GM18861 (cell line): ENCODE data around the gene SORBS1.
A peak's percentile ranks its signal among the peaks of the same experiment; 100 is the strongest.

Source experiments
- ATAC-seq: cut with Tn5 transposase; IDR thresholded peaks from one replicate; pipeline ENCODE4 v1.9.1; 2021; ENCODE audit not compliant: unreplicated experiment

Gene SORBS1

DNA sequence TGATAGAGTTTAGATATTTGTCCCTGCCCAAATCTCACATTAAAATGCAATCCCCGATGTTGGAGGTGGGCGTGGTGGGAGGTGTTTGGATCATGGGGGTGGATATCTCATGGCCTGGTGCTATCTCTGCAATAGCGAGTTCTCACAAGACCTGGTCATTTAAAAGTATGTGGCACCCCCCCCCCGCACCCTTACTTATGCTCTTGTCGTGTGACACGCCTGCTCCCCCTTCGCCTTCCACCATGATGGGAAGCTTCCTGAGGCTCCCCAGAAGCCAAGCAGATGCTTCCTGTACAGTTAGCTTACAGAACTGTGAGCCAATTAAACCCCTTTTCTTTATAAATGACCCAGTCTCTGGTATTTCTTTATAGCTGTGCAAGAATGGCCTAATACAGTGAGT is 118.8 kb downstream of the SORBS1 start:
- no peak for ATAC-seq

DNA sequence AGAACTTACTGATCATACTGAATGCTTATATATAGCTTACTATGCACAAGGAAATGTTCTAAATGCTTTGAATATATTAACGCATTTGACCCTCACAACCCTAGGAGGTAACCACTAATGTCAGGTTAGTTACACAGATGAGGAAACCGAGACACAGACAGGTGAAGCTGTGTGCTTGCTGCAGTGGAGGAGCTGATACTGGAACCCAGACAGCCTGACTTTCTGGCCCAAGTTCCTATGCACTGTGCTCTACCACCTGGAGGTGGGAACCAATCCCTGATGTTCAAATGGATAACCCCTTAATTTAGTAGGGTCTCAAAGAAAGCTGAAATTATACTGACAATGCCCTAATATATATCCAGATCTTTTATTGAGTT is 119.6 kb downstream of the SORBS1 start:
- ATAC-seq = peak; percentile 17

DNA sequence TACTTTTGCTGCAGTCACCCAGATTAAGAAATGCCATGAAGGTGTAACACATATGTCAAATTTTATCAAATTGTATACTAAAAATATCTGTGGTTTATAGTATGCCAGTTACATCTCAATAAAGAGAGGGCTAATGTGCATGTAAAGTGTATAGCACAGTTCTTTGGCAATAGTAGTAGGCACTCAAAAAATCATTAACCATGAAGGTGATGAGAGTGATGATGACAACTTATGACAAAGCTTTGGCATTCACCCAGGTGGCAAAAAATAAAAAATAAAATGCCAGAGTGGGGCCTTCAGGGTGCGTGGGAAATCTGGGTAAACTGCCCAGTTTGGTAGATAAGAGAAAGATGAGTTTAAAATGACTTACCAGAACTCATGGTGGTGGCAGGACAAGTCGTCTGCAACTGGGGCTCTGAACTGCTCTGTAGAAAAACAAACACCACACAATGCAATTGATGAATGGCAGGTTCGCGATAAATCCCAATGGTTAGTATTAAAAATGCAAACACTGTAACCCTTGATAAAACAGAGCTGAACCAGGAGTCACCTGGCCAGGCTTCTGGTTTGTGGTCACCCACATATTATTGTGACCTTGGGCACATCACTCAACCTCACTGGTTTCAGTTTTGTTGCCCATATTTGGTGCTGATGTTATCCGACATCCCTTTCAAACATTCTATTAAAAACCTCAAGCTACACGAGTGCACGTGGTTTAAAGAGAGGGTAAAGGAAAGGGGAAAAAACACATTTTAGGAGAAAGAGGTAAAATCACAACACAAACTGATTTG is 120.2 kb downstream of the SORBS1 start:
- peak; percentile 88 for ATAC-seq

DNA sequence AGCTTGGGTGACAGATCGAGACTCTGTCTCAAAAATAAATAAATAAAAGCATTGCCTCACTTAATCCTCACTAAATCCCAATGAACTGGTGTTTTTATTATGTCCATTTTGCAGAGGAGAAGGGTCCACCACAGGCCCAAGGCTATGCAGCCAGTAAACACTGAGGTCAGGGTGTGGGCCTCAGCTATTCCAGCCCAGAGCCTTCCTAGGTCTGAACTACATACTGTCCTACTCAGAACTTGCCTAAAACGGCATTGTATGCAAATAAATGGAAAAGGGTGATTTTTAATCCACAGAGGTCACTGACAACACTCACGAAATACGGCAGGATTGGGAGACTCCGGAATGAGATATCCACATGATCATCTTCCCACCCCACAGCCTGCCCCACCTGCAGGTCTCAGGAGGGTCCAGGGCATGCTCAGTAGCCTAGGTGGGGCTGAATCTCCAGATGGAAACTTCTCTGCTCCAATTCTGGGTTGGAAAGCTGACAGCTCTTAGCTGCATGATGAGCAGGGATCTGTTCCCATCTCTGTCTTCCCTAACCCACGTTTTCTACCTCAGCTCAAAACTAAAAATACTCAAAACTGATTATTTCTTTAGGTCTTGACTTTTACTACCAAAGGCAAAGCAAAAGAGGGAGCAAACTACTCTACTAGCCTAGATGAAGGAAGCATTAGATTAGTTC is 121.0 kb downstream of the SORBS1 start:
- ATAC-seq = no peak

DNA sequence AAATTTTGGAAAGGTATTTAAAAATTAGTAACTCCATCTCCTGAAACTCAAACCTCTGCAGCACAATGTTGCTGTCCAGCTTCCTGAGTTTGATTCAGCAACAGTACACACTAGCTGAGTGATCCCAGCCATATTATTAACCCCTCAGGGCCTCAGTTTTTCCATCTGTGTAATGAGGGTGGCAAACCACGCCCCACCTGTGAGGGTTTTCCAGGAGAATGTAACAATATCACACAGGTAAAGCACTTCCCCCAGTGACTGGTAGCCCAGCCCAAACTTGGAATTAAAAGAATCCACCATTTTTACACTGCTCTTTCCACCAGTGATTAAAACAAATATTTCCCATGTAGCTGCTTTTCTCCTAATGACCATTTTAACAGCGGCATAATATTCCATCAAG is 122.4 kb downstream of the SORBS1 start:
- ATAC-seq = no peak

DNA sequence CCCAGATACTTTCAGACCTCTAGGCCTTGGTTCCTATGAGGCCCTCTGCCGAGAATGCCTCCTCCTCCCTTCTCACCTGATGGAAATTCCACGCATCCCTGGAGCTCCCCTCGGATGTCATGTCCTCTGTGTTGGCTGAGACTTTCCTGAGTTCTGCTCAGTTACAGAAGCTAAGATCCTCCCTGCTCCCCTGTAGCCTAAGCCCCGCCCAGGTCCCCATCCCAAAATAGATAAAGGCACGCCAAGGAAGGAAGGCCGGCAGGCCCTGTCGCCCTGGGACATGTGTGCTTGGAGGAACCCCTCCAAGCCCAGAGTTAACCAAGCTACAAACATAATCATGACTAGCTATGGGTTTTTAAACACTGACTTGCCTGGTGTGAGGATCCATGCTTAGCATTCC is 123.5 kb downstream of the SORBS1 start:
- ATAC-seq = no peak

DNA sequence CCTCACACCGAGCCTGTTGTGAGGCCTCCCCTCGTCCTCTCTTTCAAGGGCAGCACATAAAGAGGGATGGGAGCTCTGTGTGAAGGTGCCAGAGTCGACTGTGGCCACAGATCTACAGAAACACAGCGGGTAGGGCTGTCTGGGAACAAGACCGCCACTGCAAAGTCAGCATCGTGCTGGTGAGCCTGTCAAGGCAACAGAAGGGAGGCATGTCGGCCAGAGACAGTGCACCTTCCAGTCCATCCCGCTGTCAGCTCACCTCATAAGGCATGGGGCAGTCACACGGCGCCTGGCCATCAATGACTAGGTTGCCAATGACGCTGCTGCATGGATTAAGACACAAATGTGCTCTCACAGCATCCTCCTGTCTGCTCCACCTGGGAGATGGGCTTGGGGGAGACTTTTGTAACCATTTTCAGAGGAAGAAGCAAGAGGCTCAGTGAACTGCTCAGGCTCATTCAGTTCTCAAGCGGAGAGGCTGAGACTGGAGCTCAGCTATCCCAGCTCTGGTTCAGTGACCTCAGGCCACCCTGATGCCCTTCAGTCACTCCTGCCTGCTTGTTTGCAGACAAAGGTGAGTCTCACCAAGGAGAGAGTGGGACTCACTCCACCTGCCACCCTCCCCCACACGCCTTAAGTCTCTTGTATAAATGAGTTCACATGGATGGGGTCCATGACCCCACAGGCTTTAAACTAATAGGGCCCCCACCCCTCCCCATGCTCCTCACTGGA is 125.5 kb downstream of the SORBS1 start:
- ATAC-seq = no peak

DNA sequence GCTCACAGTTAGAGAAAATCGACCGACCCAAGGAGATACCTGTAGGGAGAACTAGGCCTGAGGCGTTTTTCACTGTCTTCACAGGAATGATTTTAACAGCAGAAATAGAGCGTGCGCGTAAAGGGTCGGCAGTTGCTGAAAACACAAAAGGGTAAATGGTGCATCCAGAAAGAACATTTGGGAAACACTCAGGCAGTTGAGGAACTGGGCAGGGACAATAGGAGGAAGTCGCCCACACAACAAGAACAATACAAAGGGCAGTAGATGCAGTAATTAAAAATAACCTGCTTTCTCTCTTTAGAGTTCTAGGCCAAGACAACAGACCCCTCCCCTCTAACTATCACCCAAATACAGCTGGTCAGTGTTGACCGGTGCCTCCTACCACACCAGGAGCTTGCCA is 126.6 kb downstream of the SORBS1 start:
- no peak for ATAC-seq

DNA sequence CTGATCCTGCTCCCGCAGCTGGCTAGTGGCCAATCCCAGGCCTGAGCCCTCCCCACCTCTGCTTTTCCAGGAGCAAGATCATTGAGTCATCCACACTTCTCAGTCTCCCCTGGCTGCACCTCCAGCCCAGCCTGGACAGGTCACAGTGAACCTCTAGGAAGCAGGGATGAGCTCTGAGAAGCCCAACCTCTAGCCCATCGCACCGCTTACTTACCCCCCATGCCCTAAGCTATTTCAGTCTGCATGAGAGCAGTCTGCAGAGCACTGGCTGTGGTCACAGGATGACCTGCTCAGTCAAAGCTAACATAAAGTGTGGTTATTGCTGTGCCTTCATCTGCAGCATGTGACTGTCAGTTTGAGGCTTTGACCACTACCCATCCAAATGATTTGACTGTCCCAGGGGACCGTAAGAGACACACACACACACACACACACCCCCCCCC is 129.2 kb downstream of the SORBS1 start:
- ATAC-seq = peak; percentile 60

DNA sequence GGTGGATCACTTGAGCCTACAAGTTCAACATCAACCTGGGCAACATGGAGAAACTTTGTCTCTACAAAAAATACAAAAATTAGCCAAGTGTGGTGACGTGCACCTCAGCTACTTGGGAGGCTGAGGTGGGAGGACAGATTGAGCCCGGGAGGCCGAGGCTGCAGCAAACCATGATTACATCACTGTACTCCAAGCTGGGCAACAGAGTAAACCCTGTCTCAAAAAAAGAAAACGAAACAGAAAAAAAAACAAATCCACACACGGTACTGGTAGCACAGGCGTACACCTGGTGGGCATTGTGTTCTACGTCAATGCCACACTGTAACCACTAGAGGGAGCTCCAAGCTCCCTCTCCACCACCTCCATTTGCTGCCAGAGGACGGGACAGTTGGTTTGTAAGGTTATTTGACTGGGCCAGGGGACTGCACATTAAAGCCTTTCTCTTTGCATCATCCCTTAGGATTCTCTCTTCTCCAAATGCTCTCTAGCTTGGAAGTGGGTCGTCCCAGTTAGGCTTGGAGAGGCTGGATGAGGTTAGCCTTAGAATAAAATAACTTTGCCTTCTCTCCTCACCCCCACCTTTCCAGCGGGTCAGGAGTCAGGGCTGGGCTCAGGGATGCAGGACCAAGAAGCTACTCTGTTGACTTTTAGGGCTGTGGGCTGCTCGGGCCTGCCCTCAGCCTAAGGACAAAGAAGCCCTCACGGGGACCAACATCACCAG is 130.8 kb downstream of the SORBS1 start:
- peak; percentile 84 for ATAC-seq

DNA sequence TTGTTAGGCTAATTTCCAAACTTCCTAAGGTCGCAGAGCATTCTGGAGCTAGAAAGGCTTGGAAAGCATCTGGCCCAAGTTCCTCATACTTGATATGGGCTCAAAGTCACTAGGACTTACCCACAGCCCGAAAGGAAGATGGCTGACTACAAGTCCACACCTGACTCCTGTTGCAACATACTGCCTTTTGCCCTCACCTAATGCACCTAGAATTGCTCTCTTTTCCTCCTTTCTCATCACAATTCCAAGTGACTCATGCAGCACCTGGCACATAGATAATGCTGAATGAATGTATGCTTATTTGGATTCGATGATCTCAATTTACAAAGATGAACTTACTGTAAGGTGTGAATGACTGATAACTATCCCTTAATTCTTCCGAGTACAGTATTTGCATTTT is 131.5 kb downstream of the SORBS1 start:
- no peak for ATAC-seq

DNA sequence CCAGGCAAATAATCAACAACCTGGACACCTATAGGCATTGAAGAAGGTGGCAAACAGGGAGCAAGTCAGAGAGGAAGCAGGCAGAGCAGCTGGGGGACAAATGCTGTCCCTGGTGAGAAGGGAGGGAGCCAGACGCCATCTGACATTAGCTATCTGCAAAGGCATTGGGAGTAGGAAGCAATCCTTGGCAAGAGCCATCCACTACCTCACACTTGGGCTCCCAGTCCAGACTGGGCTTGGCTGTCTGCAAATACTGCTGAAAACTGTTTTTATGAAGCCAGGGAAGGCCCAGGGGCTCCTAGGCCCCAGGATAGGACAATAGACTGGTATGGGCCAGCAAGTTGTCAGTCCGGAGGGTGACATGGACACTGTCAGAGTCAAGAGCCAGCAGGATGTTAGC is 132.5 kb downstream of the SORBS1 start:
- ATAC-seq = no peak

DNA sequence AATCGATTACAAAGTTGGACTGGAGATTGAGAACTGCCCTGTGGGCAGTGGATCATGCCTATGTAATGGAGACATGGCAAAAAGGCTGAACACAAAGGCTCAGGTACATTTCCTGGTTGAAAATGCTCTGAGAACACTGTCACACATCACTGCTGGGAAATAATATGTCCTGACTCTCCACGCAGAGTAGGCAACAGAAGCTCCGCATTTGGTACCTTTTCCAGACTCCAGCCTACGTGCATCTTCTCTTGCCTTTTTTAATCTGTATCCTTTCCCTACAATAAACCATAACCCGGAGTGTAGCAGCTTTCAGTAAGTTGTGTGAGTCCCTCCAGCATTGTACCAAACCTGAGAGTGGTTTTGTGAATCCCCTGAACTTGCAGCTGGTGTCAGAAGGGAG is 134.7 kb downstream of the SORBS1 start:
- no peak for ATAC-seq

DNA sequence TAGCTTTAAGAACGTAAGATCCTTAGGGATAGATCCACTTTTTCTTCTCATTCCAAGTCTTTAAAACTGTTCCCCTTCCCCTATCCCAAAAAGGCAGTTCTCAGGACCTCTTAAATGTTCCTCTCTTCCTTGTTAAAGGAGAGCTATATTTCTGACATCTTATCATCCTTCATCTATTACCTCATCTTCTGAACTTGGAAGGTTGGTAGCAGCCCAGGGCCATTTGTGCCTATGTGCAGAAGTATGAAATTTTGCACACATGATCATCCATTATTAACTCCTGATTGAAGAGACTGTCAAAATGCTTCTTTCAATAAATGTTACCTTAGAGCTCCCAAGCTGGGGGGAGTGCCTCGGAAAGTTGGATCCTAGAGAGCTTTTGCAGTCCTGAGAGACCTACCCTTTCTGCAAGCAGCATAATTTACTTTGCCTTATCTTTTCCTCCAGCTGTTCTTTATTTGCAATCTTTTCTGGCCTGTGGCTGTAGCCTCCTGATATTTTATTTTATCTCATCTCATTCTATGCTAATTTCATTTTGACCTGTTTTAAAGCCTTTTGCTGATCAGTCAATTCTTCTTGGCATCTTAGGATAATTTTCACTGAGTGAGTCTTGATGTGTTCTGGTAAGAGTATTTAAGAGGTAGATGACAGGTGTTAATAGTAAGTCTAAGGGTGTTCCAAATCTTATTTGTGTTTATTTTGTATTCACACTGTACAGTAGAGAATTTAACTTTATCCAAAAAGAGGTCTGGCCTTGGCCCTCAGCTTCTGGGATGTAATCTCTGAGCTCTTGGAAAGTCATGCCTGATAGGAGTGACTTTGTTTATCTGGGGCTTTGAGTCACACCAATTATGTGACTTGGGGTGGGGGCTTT is 135.3 kb downstream of the SORBS1 start:
- no peak for ATAC-seq

DNA sequence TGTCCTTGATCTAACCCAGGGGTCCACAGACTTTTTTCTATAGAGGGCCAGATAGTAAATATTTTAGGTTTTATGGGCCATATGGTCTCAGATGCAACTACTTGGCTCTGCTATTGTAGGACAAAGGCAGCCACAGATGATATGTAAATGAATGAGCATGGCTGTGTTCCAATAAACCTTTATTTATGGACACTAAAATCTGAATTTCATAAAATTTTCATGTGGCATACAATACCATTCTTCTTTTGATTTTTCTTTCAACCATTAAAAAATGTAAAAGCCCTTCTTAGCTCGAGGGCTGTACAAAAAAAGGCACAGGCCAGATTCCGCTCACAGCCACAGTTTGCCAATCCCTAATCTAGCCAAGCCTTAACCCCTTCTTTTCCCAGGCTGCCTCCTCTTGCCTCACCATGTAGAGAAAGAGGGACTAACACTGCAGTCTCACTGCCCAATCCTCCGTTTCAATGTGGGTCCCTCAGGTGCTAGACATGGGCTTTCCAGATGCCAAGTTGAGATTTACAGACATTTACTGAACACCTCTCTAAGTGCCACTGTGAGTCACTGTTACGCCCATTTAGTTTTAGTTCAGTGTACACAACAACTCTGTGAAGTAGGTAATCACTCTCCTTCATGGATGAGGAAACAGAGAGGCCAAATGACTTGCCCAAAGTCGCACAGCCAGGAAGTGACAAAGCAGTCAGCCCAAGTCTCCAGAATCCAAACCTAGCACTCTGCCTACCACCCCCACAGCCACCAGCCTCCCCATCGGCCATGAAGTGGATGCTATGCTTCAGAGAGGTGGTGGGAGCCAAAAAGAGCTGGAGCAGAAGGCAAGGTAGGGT is 137.8 kb downstream of the SORBS1 start:
- no peak for ATAC-seq

DNA sequence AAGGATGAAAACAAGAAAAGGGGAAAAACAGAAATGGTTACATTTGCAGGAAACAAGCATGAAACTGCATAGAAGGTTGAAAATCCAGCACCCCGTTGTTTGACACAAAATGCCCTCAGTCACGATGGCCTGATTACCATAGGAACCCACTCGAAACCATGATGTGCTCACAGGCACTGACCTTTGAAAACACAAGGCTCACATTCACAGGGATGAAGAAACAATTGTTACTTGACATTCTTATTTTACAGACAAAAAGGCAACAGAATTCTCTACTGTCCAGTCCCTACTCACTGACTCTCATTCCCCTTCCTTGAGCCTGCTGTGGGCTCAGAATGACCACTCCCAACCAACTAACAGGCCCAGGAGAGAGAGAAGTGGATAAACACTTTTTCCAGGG is 138.9 kb downstream of the SORBS1 start:
- no peak for ATAC-seq

DNA sequence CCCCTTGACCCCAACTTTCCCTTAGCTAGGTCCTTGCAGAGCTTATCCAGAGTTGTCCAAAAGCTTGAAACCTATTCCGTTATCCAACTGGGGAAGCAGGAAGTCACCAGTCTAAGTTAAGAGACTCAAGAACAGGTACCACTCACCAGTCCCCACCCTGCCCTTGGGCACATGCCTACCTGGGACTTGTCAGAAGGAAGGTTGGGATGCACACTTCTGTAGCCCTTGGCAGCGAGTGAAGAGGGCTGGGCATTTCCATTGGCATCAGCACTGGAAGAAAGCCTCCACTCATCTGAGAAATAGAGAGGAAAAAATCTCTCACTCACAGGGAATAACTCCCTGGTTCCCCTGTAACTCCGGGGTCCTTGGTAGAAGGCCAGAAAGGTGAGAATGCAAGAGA is 139.4 kb downstream of the SORBS1 start:
- no peak for ATAC-seq

DNA sequence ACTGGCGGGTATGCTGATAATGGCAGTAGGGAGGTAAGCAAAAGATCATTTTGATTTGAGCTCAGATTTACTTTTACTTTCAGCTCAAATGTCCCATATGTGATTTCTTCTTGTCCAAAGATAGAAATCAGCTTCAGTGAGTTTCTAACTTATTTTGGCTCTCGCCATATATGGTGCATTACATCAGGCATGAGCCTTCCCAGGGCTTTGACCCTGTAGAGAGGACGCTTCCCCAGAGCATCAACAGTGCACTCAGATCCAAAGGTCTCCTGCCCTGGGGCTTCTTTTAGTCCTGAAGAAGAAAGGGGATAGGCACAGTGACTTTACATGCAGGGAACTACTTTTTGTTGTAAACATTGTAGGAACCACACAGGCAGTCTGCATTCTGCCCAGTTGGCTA is 141.8 kb downstream of the SORBS1 start:
- no peak for ATAC-seq

DNA sequence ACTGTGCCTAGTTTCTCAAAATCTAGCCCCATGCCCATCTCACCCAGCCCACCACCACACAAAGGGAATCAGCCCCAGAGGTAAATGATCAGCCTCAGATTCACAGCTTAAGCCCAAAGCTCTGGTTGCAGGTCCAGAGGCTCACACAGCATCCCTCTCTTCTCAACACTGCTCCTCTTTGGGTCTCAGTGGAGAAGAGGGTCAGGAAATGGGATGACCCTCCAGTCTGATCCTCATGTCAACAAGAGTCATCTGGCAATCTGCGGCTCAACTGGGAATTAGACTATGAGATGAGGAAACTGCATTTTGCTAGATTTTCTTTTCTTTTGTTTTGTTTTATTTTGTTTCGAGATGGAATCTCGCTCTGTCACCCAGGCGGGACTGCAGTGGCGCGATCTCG is 144.2 kb downstream of the SORBS1 start:
- ATAC-seq = no peak
